Chondrocyte (in vitro differentiated cells): ENCODE data around the gene TYRP1. TPM values are rescaled to one million over a fixed set of nuclear protein-coding genes. Genes with fewer than 3 reads are reported as not detected.

ENCODE experiments used
- DNase-seq: peaks from one replicate; pipeline ENCODE4 v3.0.0; 2021; ENCODE audit warnings: mixed read lengths, low spot score
- H3K27ac Mint-ChIP-seq: one replicate; pipeline ENCODE4 v1.8.0; 2021; ENCODE audit warnings: mild to moderate bottlenecking, moderate library complexity, mixed read lengths; ENCODE audit not compliant: unreplicated experiment
- H3K27me3 Mint-ChIP-seq: 2 replicates; pipeline ENCODE4 v1.8.0; 2021; ENCODE audit warnings: low read depth, mixed read lengths
- H3K36me3 Mint-ChIP-seq: 2 replicates; pipeline ENCODE4 v1.8.0; 2021; ENCODE audit warnings: low read depth, mixed read lengths
- H3K4me1 Mint-ChIP-seq: 2 replicates; pipeline ENCODE4 v1.8.0; 2021; ENCODE audit warnings: low read depth, mild to moderate bottlenecking, mixed read lengths
- H3K4me3 Mint-ChIP-seq: one replicate; pipeline ENCODE4 v1.8.0; 2021; ENCODE audit warnings: mild to moderate bottlenecking, moderate library complexity, mixed read lengths; ENCODE audit not compliant: unreplicated experiment
- H3K9me3 Mint-ChIP-seq: 2 replicates; pipeline ENCODE4 v1.8.0; 2021; ENCODE audit warnings: low read depth, mixed read lengths
- total RNA-seq: library from RNA; stranded (reverse); gene quantifications from 3 replicates; pipeline ENCODE4 v1.2.1, GENCODE V29; 2021
- TF ChIP-seq, protein P1 (sequence below): fragments of 200-600 bp; sonication (generic); IDR thresholded peaks from 2 replicates; pipeline ENCODE4 v1.5.0; 2021; ENCODE audit warnings: antibody characterized with exemption, mild to moderate bottlenecking, moderate library complexity

Gene TYRP1
- total RNA-seq, 1 donor from 2014 or later, result 0.10 TPM

GRCh38 chr9:12656803-12657202, 36.4 kb upstream of the TYRP1 start:
- Mint-ChIP-seq H3K4me3 (no peak overlapping the region), H3K27me3 (peaks cover 1% of the 10 kb centered on the region), H3K36me3 (no peaks in the 10 kb centered on the region), H3K27ac (no peak overlapping the region), H3K4me1 (no peaks in the 10 kb centered on the region), H3K9me3 (peaks cover 2% of the 10 kb centered on the region)
- TF ChIP-seq, protein P1, sequence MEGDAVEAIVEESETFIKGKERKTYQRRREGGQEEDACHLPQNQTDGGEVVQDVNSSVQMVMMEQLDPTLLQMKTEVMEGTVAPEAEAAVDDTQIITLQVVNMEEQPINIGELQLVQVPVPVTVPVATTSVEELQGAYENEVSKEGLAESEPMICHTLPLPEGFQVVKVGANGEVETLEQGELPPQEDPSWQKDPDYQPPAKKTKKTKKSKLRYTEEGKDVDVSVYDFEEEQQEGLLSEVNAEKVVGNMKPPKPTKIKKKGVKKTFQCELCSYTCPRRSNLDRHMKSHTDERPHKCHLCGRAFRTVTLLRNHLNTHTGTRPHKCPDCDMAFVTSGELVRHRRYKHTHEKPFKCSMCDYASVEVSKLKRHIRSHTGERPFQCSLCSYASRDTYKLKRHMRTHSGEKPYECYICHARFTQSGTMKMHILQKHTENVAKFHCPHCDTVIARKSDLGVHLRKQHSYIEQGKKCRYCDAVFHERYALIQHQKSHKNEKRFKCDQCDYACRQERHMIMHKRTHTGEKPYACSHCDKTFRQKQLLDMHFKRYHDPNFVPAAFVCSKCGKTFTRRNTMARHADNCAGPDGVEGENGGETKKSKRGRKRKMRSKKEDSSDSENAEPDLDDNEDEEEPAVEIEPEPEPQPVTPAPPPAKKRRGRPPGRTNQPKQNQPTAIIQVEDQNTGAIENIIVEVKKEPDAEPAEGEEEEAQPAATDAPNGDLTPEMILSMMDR, result no peak
- no peak for DNase-seq

- DNase-seq, result no peak
- TF ChIP-seq, protein P1, result no peak
- Mint-ChIP-seq H3K27ac (no peak overlapping the region), H3K4me3 (no peak overlapping the region), H3K4me1 (no peaks in the 10 kb centered on the region), H3K9me3 (peaks cover 2% of the 10 kb centered on the region), H3K27me3 (peaks cover 2% of the 10 kb centered on the region), H3K36me3 (no peaks in the 10 kb centered on the region)
These were observed 36.0 kb upstream of the TYRP1 start for GRCh38 chr9:12657233-12657632.

DNA sequence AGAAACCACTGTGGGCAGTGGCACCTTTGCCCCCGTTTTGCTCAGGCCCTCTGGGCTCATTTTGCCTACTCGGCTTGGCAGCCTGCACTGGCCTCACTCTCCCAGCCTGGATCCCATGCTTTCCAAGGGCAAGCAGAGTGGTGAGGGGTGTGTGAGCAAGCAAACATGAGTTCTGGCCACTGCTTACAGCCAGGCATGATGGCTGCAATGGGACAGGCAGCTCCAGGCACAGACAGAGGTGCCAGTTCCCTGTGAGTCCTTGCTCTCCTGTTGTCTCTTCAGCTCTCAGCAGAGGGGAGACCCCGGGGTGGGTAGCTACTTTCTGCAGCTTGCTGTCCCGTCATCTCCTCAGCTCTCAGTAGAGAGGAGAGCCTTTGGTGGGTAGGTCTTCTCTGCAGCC, 35.2 kb upstream of the TYRP1 start:
- H3K4me1 Mint-ChIP-seq, result no peaks in the 10 kb centered on the region
- TF ChIP-seq, protein P1, result no peak
- peaks cover 4% of the 10 kb centered on the region for H3K9me3 Mint-ChIP-seq
- H3K27ac Mint-ChIP-seq, result no peak overlapping the region
- H3K27me3 Mint-ChIP-seq, result peaks cover 10% of the 10 kb centered on the region
- no peaks in the 10 kb centered on the region for H3K36me3 Mint-ChIP-seq
- DNase-seq, result peak; percentile 57
- H3K4me3 Mint-ChIP-seq, result no peak overlapping the region

DNA sequence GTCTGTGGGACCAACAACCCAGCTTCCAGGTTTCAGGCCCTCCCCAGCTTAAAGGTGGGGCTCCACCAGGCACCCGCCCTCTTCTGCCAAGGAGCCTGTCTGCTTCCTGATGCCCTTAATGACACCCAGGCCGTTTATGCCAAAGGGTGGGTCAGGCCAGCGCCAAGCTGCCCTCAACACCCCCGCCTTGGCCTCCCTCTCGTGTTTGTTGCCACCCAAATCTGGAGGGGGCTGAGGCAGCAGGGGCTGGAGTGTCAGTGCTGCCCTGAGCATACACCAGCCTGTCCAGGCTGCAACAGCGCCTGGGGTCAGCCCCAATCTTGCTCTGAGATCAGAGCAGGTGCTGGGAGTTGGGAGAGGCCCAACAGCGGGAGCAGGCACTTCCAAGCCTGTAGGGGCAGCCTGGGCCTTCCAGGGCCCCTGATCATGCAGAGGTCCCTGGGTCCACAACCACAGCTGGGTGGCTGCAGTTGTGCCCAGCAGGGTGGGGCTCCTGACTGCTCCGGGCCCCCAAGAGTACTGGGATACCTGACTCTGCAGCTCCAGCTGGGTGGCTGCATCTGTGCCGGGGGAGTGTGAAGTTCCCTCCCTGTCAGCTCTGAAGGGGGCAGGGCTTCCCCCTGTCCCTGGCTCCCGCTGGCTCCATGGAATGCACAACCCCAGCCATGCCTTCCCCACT, 34.5 kb upstream of the TYRP1 start:
- peak; percentile 69 for DNase-seq
- Mint-ChIP-seq H3K4me3 (no peak overlapping the region), H3K4me1 (no peaks in the 10 kb centered on the region), H3K27ac (no peak overlapping the region), H3K36me3 (peaks cover 2% of the 10 kb centered on the region), H3K9me3 (peaks cover 11% of the 10 kb centered on the region), H3K27me3 (peaks cover 16% of the 10 kb centered on the region)
- TF ChIP-seq, protein P1, result no peak

- TF ChIP-seq, protein P1, result no peak
- Mint-ChIP-seq H3K9me3 (peaks cover 12% of the 10 kb centered on the region), H3K27me3 (peaks cover 16% of the 10 kb centered on the region), H3K36me3 (peaks cover 2% of the 10 kb centered on the region), H3K4me3 (no peak overlapping the region), H3K4me1 (no peaks in the 10 kb centered on the region), H3K27ac (no peak overlapping the region)
- DNase-seq, result no peak
These were observed 34.0 kb upstream of the TYRP1 start for GRCh38 chr9:12659220-12659619.
